GM19455 (cell line): ENCODE results near the gene ST13.
"Not testable (repeated sequence)": the region's sequence is repeated elsewhere in the genome, so short reads cannot be mapped to it uniquely, and the experiment has no call there.

ENCODE experiments used
- ATAC-seq: cut with Tn5 transposase; IDR thresholded peaks from one replicate; pipeline ENCODE4 v1.9.1; 2021; ENCODE audit not compliant: unreplicated experiment

Gene ST13

DNA sequence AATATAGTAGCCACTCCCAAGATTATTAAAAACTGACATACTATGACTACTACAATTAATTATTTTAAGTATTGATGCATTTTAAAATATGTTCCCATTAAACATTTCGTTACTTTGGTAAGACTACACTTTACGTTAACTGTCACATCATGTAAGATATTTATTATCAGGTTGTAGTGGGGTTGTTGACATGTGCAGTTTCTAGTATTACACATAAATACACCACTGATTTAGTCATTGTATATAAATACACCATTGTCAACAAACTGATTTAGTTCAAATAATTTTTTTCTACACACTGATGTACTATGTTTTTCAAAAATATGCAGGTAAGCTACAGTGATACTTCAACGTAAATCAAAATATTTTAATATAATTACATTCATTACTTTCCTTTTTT lies 11.5 kb downstream of the ST13 start:
- no peak for ATAC-seq

DNA sequence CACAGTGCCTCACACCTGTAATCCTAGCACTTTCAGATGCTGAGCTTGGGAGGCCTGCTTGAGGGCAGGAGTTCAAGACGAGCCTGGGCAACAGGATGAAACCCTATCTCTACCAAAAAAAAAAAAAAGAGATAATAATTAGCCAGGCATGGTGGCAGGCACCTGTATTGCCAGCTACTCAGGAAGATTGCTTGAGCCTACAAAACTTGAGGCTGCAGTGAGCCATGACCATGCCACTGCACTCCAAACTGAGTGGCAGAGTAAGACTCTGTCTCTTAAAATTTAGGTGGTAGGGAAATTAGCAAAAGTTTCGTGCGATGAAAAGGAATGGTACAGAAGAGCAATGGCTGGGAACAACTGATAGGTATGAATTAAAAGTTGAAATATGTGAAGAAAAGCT lies 18.0 kb downstream of the ST13 start:
- no peak for ATAC-seq

DNA sequence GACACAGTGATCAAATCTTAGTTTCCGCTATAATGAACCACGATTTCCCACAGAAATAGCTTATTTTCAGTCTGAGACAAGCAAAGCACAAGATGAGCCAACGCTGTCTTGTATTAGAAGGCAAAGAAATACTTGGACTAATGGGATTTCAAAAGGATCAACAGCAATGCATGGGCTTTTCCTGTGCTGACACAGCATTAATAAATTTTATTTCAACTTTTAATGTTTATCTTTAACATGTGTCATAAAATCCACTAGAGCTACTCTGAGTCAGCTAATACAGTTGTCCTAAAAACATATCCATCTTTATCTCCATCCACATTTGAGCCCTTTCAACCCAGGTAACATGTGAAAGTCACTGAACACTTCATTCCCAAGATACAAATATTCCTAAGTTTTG lies 21.8 kb downstream of the ST13 start:
- ATAC-seq = no peak

DNA sequence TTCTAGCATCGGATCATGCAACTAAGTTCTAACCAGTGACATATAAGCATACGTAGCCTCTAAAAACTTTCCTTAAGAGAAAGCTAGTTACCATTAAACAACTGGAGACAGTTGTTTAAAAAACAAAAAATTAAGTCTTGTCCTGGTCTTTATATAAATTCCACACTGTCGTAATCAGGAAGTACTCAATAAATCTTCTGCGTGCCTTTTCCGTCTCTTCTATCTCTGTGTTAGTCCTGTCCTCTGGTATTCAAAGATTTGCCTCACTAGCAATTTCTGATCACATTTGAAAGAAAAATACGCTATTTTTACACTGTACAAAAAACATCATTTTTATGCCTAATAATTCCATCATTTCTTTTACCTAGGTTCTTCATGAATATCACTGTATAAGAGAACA lies 27.3 kb downstream of the ST13 start:
- ATAC-seq = no peak

DNA sequence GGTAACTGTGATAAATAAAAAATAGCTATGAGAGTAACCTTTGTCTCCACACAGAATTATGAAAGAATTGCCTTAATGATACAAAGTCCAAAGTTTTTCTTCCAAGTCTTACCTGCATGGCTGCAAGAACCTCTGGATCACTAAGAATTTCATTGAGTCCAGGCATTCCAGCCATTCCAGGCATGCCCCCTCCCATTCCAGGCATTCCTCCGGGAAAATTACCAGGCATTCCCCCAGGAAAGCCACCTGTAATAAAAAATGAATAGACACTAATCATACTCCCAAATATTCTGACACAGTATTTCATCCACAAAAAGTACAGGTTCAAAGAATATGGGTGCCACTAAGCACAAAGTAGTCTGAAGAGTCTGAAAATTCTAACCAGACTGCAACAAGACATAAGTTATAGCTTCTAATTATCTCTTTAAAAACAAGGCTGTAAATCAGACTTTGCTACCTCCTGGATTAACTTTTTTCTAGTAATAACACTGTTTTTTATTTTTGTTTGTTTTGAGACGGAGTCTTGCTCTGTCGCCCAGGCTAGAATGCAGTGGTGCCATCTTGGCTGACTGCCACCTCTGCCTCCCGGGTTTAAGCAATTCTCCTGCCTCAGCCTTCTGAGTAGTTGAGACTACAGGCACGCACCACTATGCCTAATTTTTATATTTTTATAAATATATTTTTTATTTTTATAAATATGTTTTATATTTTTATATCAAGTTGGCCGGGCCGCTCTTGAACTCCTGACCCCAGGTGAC lies 29.3 kb downstream of the ST13 start:
- no peak for ATAC-seq

DNA sequence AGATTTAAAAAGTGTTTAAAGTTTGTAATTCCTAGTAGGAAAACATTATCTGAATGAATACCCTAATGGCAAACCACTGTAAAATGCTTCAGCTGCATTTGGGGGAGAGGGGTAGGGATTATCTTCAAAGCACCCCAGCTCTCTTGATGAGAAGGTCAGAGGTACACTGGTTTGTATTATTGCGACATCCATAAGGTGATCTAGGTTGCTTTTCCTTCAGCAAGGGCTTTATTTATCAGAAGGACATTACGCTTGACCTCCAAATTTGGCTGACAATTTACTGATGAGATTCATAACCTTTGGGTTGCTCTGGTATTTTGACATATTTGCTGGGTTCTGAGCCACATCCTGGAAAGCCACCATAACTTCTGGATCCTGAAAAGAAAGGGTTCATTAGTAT lies 30.1 kb downstream of the ST13 start:
- ATAC-seq = not testable (repeated sequence)

DNA sequence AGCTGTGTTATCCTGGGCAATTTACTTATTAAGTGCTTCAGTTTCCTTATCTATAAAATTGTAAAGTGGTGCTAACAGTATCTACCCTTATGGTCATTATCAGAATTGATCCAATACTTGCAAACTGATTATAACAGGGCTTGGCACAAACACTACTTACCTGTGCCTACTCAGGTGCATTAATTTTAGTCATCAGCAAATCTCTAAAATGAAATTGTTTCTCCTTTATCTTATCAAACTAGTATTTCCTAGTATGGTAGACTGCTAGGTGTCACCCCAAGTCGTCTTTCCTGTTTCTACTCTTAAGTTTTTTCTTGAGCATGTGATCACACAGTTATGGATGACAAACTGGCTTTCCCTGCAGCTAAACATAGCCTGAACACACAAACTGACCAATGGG lies 33.0 kb downstream of the ST13 start:
- ATAC-seq = no peak

DNA sequence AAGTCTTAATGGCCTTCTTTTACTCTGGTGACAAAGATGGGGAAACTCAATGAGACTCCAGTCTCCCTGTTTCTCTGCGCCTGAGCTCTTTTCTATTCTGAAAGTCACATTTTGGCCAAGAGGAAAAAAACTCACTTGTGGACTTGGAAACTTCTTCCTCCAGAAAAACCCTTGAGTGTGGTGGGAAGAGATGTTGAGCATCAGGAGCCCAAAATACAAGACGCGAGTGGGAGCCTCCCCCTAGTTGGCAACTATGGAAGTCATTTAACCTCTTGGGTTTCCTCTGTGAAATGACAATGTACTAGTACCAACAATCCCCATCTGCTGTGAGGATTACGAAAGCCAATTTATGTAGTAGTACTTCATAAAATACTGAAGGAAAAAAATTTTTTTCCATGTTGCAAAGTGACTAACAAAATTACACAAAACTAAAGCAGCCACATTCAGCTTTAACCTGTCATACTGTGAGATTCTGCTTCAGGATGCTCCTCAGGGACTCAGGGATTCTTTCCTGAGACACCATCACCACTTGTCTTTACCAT lies 36.8 kb downstream of the ST13 start:
- no peak for ATAC-seq

DNA sequence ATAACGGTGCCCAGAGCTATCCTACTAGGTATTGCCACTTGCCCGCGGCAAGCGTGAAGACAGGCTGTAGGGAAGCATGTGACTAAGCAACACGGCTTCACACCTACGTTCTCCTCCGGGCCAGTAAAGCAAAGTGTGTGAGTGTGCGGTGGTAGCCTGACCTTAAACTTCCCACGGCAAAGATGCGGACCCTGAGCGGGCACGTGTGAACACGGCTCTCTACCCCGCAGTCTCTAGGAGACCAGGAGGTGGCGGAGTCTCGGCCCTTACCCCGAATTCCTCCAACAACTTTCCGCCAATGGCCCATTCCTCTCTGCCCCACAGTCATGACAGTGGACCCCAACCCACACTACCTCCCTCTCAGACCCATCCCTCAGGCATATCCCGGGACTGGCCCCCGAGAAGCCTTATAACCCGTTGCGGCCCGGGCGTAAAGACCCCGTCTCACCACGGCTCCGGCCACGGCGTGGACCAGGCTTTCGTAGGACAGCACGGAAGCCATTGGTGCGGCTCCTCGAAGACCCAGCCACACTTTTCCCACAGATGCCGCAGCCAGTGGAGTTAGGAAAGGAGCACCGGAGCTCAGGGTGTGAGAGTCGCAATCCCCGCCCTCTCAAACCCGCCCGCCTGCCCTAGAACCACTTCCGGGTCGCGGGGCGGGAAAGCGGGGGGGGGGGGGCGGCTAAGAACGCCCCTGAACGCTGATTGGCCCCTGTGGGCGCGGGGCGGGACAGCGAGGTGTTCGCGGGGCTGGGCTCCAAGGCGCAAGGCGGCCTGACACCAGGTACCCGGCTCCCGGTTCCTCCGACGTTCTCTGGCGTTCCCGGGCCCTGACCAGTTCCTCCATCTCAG lies 37.5 kb downstream of the ST13 start, which contains the start of gene SLC25A17:
Gene SLC25A17, minus strand, starts transcription at position 600 of the 852 bp plus-strand sequence. Its CDS starts 98 bp downstream, at position 502.
- ATAC-seq = peak; percentile 73

DNA sequence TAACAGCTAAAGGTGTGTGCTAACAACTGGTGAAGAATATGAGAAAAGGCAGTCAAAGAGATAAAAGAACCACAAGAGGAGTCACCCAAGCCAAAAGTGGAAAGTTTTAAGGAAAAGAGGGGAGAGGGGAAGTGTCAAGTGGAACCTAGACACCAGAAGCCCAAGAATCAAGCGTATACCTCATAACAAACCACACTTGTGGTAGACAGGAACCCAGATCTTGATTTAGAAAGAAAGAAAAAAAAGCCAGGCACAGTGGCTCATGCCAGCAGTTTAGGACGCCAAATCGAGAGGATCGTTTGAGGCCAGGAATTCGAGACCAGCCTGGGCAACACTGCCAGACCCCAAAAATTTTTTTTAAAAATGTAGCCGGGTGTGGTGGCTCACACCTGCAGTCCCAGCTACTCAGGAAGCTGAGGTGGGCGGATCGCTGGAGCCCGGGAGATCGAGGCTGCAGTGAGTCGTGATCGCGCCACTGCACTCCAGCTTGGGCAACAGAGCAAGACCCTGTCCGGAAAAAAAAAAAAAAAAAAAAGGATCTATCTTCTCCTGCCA lies 38.2 kb downstream of the ST13 start:
- ATAC-seq = peak; percentile 24

DNA sequence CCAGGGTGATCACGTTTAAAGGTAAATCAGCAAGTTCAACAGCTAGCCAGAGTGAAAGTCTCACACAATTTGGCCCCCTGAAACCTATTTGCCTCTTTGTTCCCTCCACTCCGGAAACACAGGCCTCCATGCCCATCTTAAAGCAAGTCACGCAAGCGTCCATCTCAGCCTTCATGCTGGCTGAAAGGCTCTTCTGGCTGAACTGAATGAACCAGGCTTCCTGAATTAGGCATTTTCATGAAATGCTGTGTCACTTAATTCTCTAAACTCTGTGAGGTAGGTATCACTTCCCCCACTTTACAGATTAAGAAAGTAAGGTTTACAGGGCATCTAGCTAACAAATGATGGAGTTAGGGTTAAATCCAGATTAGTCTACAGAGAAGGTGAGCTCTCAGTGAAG lies 38.7 kb downstream of the ST13 start:
- ATAC-seq = no peak

DNA sequence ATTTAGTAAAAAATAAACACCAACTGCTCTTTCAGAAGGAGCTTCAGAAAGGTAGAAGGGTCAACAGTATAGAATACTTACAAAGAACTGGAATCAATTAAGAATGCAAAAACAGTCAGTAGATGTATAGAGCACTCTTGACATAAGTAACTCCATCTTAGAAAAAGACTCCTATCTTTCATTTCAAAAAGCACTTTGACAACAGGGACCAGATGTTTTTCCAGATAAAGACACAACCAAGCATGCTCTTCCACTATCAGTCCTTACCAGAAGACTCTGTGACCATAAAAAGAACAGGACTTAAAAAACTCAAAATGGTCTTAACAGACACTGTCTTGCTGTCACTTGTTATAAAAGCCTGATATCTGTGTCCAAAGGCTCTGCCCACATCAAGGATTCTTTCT lies 42.5 kb downstream of the ST13 start:
- ATAC-seq = no peak

DNA sequence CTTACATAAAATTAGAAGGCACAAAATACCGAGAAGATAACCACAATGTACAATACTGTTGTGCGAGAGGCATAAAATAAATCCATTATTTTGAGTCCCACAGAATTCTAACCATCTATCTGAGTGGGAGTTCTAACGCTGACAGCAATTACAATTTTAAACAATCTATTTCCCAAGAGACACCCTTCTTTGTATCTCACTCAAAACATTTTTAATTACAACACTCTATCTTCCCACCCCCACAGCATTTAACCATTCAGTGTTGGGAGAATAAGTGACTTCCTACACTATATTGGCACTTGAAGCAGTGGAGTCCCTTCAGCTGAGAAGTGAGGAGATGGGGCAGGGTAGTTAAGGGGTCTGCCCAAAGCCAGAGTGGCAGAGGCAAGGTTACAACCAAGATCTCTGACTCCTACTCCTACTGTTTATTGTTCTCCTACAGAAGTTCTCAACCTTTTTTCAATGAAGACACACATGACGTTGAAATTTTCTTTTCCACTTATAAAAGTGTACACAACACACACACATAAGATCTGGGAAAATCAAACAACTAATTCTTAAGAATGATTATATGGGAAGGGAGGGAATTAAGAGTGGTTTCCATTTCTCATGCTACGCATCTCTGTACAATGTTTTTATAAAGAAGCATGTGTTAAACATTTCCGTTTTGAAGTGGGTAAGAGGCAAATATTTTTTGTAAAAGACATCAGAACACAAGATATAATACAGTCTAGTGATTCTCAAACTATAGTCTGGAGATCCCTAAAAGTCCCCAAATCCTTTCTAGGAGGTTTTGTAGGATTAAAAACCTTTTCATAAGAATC lies 48.2 kb downstream of the ST13 start:
- ATAC-seq = no peak

DNA sequence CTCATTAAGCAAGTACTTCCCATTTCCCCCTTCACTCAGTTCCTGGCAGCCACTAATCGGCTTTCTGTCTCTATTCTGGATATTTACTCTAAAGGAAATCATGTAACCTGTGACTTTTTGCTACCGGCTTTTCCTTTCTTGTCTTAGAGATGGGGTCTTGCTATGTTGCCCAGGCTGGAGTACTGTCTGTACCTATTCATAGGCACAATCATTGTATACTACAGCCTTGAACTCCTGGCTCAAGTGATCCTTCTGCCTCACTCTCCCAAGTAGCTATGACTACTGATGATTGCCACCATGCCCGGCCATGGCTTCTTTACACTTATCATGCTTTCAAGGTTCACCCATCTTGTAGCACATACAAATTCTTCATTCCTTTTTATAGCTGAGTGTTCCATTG lies 49.7 kb downstream of the ST13 start:
- no peak for ATAC-seq

DNA sequence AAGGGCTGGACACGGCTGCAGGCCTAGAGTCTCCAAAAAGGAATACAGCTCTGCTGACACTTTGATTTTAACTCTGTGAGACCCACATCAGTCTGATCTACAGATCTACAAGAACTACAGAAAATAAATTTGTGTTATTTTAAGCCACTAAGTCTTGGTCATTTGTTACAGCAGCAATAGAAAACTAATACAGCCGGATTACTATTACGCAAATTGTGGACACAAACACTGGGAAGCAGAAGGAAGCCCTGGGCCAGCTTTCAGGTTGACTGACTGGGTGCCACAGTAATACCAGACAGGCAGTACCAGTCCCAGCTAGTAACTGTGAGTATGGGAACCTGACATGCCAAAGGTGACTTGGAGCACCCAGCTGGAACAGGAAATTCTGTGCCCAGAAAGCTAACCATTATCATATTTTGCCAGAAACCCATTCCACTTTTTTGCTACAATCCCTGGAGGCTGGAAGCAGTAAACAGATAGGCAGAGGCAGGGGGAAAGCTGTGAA lies 50.7 kb downstream of the ST13 start:
- no peak for ATAC-seq

DNA sequence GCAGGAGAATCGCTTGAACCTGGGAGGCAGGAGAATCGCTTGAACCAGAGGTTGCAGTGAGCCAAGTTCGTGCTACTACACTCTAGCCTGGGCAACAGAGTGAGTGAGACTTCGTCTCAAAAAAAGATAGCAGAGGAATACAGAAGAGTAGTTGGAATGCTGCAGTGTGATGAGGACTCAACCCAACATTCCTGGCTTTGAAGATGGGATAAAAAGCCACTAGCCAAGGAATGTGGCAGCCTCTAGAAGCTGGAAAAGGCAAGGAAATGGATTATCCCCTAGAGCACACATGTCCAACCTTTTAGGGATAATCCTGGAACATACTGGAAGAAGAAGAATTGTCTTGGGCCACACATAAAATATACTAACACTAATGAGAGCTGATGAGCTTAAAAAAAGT lies 51.2 kb downstream of the ST13 start:
- no peak for ATAC-seq

DNA sequence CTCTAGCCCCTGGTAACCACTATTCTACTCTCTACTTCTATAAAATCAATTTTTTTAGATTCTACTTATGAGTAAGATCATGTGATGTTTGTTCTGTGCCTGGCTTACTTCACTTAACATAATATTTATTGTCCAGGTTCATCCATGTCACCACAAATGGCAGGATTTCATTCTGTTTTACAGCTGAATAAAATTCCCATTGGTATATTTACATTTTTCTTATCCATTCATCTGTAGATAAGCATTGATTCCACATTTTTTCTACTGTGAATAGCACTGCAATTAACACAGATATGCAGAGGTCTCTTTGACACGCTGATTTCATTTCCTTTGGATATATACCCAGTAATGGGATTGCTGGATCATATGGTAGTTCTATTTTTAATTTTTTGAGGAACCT lies 53.1 kb downstream of the ST13 start:
- ATAC-seq = no peak

DNA sequence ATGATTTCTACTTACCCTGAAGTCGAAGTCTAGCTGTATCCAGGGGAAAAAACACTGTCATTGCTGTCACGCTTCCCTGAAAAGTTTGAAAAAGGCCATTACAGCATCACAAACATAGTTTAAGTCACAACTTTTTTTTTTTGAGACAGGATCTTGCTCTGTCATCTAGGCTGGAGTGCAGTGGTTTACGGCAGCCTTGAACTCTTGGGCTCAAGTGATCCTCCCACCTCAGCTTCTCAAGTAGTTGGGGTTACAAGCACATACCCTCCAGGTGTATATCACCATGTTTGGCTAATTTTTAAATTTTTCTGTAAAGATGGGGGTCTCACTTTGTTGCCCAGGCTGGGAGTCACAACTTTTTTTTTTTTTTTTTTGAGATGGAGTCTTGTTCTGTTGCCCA lies 57.4 kb downstream of the ST13 start:
- no peak for ATAC-seq

DNA sequence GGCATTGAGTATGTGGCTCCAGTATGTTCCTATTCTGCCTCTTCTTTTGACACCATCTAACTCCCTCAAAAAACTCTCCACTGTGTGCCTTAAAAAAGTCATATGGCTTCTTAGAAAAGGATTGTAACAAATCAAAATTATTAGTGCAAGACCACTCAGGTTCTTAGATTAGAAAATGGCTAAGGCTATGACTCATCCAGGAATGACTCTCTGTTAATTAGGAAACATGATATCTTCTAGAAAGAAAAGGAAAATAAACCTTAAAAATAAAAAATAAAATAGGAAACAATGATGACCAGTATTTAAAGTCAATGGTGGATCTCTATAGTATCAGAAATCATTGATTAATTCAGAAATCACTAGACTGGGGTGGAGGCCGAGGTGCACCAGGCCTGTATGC lies 59.0 kb downstream of the ST13 start:
- no peak for ATAC-seq

DNA sequence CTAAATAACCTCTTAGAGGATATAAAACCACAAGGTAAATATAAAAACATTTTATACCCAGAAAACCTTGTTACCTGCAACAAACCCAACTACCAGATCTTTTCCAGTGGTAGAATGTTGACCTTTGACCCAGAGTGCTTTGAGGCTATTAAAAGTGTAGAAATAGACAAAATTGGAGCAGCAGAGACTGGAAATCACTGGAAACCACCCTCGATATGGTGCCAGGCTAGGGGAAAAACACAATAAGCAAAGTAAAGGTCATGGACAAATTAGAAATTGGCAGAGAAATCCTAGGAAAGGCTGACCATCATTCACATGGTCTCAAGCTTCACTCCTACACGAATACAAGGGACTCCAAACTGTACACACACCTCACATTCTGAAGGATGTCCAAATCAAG lies 64.0 kb downstream of the ST13 start:
- no peak for ATAC-seq

DNA sequence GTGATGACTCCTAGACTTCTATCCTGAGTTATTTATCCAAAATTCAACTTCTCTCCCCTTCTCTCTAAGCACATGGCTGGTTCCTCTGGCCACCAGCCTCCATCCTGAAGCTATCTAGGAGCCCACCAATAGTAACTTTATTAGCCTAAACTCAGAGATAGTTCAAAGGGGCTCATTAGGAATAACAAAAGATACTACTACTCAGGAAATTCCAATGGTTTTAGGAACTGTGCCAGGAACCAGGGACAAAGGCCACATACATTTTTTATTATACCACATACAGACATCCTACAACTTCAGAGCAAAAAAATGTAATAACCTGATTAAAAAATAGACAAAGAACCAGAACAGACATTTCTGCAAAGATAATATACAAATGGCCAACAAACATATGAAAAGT lies 65.2 kb downstream of the ST13 start:
- ATAC-seq = no peak
